Astrocyte of the spinal cord (primary cell): Measurements from ENCODE around the gene CDK11A.
"Not testable (repeated sequence)": the region's sequence is repeated elsewhere in the genome, so short reads cannot be mapped to it uniquely, and the experiment has no call there.

Experiments
- DNase-seq: peaks from one replicate; pipeline ENCODE4 v3.0.0; 2011; ENCODE audit warnings: low read depth, low spot score
- H3K4me3 ChIP-seq: 2 replicates; pipeline ENCODE4 v1.5.1; 2011; ENCODE audit warnings: low read depth, mild to moderate bottlenecking, low read length, moderate library complexity
- in situ Hi-C: cut with HindIII; loops from 2 replicates; pipeline ENCODE4 v1.10.0; 2017; ENCODE audit warnings: low sequenced_read_pairs
- TF ChIP-seq, protein P1 (sequence below): IDR thresholded peaks from 2 replicates; pipeline ENCODE4 v1.5.1; 2012; ENCODE audit warnings: low read depth, mild to moderate bottlenecking, low read length, inconsistent platforms

Gene CDK11A

DNA sequence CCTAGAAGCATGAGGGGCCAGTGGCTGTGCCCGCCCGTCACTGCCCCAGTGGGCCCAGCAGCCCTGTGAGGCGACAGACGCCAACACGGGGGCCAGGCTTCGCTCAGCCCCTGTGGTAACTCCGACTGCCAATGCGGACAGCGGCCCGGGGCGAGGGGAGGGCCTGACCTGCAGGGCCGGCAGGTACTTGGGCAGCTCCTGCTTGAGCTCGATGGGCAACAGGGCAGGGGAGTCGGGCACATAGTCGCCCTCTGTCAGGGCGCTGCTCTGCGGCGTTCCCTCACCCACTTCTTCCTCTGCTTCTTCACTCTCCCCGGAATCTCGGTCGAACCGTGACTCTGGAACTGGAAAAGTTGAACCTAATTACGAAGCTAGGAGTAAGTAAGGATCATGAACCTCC is 16.9 kb downstream of the CDK11A start:
- in situ Hi-C loops, DNase-seq, H3K4me3 ChIP-seq: not testable (repeated sequence)

DNA sequence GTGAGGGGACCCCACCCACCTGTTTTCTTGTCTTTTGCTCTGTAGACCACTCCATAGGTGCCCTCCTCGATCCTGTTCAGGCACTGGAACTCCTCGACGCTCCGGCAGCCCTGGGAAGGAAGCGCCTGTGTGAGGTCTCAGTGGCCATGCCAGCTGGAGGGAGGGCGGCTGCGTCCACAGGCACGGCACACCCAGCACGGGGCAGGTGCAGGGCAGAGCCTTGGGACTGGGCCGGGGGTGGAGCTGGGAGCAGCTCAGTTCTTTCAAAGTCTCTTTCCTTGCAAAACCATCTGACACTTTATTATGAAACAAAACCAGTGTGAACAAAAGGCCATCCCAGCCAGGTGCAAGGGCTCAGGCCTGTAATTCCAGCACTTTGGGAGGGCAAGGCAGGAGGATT is 18.5 kb downstream of the CDK11A start:
- DNase-seq, in situ Hi-C loops: not testable (repeated sequence)

DNA sequence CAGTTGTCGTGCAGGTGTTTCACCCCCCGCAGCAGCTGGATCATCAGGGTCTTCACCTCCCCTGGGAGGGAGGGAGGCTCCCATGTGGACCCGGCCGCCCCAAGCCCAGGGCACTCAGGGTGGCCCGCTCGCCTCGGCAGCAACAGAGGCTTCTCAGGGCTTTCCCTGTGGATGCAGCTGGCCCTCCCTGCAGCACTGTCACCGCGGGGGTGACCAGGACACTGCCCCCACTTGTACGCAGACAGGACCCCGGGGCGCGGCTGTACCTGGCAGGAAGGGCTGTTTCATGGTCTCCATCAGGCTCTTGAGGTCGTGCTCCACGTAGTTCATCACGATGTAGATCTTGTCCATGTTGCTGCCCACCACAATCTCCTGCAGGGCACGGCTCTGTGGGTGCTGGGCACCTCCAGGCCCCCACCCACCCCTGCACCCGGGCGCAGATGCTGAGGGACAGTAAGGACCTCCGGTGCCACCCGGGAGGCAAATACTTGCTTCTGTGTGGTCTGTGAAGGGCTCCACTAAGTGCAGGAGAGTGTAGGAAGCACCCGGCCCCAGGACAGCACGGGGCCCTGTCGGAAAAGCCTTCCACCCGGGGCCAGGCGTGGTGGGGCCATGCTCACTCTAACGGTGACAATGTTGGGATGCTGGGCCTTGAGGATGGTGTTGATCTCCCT is 19.7 kb downstream of the CDK11A start:
- DNase-seq, in situ Hi-C loops: not testable (repeated sequence)

More for the DNA sequence above, 18.5 kb downstream of the CDK11A start:
- H3K4me3 ChIP-seq, result not testable (repeated sequence)

DNA sequence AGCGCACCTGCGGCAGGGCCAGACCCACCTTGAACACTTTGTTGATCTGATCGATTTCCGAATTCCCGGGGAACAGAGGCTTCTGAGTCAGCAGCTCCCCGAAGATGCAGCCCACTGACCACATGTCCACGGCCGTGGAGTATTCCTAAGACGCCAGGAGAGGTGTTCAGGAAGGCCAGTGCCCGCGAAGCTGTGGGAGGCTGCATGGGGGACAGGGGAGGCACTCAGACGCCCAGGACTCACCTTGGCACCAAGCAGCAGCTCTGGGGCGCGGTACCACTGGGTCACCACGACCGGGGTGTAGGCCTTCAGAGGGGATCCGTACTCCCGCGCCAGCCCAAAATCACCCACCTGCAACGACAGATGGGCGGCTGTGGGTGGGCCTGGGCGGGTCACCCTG is 20.4 kb downstream of the CDK11A start:
- H3K4me3 ChIP-seq, result no peak overlapping the region
- TF ChIP-seq, protein P1, sequence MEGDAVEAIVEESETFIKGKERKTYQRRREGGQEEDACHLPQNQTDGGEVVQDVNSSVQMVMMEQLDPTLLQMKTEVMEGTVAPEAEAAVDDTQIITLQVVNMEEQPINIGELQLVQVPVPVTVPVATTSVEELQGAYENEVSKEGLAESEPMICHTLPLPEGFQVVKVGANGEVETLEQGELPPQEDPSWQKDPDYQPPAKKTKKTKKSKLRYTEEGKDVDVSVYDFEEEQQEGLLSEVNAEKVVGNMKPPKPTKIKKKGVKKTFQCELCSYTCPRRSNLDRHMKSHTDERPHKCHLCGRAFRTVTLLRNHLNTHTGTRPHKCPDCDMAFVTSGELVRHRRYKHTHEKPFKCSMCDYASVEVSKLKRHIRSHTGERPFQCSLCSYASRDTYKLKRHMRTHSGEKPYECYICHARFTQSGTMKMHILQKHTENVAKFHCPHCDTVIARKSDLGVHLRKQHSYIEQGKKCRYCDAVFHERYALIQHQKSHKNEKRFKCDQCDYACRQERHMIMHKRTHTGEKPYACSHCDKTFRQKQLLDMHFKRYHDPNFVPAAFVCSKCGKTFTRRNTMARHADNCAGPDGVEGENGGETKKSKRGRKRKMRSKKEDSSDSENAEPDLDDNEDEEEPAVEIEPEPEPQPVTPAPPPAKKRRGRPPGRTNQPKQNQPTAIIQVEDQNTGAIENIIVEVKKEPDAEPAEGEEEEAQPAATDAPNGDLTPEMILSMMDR, result no peak
- no peak for DNase-seq
- in situ Hi-C loops, result no loop called here

More for the DNA sequence above, 19.7 kb downstream of the CDK11A start:
- not testable (repeated sequence) for H3K4me3 ChIP-seq

DNA sequence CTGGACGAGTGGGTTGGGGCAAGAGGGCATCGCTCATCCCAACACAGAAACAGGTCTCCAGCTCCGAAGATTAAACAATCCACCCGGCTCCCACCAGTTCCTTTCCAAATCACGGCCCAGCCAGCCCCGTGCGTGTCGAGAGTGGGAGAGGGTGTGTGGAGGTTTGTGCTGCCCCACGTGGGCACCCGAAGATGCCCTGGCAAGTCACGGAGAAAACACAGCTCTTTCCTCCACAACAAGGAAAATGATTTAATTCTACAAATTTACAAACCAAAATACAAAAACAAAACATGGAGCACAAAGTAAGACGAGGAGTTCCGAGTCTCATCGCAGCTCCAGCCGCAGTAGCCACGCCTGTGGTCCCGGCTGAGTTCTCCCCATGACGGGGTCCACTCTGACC is 21.7 kb downstream of the CDK11A start:
- in situ Hi-C loops, H3K4me3 ChIP-seq, DNase-seq: not testable (repeated sequence)

DNA sequence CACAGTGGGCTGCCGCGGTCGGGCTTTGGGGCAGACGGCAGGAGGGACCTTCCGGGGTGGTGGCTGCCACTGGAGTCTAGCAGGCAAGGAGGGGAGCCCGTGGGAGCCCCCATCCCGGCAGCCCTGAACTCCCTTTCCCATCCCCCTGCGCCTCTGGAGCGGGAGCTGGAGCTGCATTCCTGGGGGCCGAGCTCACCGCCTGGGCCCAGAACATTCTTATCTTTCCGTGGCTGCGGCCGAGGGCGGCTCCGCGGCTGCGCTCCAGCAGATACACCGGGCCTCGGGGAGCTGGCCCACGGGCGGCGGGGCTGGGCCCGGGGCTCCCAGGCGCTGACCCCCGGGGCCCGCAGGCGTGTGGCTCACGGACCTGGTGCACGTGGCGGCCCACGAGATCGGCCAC is 23.6 kb downstream of the CDK11A start:
- in situ Hi-C loops, H3K4me3 ChIP-seq, DNase-seq: not testable (repeated sequence)

DNA sequence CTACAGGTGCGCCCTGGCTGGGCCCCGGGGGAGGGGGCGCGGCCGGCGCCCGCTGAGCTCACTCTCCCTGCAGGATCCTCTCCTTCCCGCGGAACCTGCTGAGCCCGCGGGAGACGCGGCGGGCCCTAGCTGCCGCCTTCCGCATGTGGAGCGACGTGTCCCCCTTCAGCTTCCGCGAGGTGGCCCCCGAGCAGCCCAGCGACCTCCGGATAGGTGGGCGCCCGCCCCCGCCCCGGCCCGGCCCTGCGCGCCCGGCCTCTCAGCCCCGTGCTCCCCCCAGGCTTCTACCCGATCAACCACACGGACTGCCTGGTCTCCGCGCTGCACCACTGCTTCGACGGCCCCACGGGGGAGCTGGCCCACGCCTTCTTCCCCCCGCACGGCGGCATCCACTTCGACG is 24.1 kb downstream of the CDK11A start:
- in situ Hi-C loops, H3K4me3 ChIP-seq, DNase-seq: not testable (repeated sequence)

DNA sequence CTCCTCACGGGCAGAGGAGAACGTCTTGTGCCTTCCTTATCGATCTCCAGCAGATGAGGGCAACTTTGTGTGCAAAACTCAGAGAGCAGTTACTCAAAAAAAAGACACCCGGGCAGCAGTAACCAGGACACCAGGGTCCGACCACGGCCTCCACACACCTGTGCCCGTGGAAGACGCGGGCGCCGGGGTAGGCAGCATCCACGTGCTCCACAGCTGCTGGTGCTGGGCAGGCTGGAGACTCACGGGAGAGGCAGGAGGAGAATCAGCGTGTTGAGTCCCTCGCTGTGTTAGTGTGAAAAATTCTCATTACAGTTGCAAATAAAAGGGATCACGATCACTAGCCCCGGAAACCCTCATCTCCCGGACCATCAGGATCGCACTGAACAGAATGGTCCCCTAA is 25.1 kb downstream of the CDK11A start:
- H3K4me3 ChIP-seq, in situ Hi-C loops, DNase-seq: not testable (repeated sequence)

DNA sequence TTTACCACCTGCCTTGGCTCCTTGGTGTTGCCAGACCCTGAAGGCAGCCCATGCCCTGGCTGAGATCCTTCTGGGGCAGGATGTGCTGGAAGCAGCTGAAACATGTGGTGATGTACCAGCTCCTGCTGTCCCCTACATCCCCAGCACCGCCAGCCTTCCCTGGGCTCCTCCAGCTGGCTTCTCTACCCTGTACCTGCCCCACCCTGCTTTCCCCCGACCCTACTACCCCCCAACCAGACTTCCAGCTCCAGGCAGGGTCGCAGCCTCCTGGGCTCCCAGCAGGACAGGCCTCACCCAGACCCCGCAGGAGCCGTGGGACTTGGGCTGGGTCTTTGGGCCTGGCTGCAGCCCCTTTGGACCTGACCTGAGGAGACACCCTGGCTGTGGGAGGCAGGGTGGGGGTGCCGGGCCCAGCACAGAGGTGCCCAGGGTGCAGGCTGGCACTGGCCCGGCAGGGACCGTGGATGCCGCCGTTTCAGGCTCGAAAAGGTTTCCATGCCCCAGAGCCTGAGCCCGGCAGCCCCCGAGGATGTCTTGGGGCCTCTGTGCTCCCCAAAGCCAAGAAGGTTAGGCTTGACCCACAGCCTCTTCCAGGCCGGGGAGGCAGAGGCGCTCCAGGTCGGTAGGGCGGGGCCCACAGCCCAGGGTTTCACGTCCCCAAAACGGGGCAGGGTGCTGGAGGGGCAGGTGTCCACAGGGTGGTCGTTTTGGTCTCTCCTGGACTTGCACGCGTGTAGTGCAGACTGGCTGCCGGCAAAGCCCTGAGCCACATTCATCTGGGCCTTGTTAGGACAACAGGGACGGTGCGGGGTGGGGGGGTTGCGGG is 26.6 kb downstream of the CDK11A start:
- H3K4me3 ChIP-seq, DNase-seq, in situ Hi-C loops: not testable (repeated sequence)

DNA sequence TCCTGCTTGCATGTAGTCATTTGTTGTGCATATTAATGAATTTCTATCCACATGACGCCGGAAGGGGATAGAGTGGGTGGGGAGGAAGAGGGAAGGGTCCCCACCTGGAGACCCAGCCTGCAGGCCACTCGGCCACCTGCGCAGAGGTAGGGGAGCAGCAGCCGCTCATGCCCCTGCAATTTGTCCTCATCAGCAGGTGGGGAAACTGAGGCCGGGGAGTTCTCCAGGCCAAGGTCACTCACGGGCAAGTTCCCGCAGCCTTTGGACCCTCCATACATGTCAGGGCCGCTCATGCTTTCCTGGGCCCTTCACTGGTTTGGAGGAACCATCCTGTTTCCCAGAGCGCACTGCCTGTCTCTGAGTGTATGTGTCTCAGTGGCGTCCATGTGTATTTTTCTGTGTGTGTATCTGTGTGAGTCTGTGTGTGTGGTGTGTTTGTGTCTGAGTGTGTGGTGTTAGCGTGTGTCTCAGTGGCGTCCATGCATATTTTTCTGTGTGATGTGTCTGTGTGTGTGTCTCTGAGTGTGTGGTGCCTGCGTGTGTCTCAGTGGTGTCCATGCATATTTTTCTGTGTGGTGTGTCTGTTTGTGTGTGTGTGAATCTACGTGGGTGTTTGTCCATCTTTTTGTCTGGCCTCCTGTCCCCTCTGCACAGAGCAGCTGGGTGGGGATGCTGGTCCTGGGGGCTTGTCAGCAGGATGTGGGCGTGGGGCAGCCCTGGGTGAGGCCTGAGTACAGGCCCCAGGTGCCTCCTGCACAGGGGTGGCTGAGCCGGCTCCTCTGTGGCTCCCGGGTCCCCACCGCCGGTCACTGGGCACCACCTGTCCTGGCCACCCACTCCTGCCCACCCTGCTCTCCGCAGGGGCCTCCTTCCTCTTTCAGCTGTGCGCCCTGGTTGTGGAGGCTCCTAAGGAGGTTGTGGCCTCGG is 27.5 kb downstream of the CDK11A start:
- in situ Hi-C loops, DNase-seq, H3K4me3 ChIP-seq: not testable (repeated sequence)

DNA sequence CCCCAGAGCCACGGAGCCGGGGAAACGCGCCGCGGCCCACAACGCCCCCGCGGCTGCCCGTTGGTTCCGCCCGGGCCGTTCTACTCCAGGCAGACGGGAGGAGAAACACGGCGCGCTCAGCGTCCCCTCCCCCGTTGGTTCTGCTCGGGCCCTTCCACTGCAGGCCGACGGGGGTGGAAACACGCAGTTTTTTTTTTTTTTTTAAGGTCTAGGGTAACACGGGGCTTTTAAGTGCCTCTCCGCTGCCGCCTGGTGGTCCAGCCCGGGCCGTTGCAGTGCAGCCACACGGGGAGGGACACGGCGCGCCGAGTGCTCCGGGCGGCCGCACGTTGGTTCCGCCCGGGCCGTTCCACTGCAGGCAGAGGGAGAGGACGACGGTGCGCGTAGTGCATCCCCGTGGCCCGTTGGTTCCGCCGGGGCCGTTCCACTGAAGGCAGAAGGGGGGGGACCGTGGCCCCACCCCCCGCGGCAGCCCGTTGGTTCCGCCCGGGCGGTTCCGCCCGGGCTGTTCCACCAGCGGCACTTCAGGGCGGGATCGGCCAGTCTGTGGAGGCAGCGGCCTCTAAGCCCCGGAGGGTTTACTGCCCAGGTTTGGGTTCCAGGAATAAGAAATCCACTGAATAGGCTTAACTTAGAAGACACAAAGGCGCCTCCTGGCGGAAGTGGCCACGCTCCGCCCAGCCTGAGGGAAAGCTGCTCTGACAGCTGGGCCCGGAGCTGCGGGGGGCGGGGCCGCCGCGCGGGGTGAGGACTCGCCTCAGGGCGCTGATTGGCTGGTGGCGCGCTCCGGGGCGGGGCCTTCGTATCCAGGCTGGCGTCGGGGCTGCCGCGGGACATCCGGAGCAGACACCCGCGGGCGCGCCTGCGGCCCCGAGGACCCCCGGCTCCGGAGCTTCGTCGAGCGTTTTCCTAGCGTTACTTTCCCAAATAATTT is 31.2 kb downstream of the CDK11A start, which contains the start of gene SLC35E2B:
Gene SLC35E2B (minus strand): TSS at position 82 of the 934 bp plus-strand sequence. CDS start 16,096 bp downstream, outside the sequence.
- DNase-seq, result peak; percentile 95
- H3K4me3 ChIP-seq, result peak within 1 kb of the TSS; percentile 59
- in situ Hi-C loops, result not testable (repeated sequence)

DNA sequence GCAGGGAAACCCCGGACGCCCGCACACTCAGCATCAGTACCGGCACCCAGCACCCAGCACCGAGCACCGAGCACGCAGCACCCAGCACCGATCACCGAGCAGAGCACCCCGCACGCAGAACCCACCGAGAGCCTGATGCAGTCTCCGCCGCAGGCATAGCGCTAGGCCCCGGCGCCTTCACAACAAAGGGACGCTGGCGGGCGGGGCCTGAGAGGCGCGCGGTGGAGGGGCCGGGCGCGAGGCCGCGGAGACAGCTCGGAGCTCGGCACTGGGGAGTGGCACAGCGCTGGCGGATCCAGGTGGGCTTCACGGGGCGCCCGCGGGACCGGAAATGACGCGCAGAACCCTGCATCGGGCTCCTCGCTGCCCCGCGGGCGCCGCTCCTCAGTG is 31.8 kb downstream of the CDK11A start:
- peak overlapping the region; percentile 59 for H3K4me3 ChIP-seq
- DNase-seq, result peak; percentile 73
- in situ Hi-C loops, result not testable (repeated sequence)

DNA sequence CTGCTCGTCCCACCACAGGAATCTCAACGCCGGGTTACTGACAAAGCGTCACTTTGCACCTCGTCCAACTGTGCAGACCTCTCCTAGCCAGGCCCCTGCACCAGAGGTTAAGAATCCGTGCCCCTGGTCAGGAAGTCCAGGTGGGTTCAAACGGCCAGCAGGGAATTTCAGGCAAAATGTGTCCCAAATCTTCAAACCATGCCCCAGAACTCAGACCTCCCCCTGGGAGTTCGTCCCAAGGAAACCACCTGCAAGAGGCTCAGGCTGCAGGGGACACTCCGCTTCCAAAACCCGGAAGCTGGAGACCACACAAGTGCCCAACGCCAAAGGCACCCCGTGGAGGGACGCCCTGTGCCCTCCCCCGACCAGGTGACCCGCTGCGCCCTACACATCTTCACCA is 32.7 kb downstream of the CDK11A start:
- DNase-seq, in situ Hi-C loops: not testable (repeated sequence)
- peak overlapping the region; percentile 37 for H3K4me3 ChIP-seq

DNA sequence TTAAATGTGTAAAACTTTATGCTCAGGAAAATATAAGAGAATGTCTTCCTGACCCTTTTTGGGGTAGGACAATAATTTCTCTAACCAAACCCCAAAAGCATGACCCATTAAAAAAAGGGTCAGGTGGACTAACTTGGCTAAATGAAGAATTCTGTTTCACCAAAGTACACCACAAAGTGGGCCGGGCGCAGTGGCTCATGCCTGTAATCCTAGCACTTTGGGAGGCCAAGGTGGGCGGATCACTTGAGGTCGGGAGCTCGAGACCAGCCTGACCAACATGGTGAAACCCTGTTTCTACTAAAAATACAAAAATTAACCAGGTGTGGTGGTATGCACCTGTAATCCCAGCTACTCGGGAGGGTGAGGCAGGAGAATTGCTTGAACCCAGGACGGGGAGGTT is 34.6 kb downstream of the CDK11A start:
- DNase-seq, in situ Hi-C loops, H3K4me3 ChIP-seq: not testable (repeated sequence)
